ENCODE measurements around the gene ARID3B. TPM values are rescaled to one million over a fixed set of nuclear protein-coding genes. Genes with fewer than 3 reads are reported as not detected.
A peak's percentile ranks its signal among the peaks of the same experiment; 100 is the strongest.

The ARID3B gene
- total RNA-seq, 5 donors from 2014 or later (not counting 1 experiment from before 2014, with no cell fraction given): 36.2 to 48.7 (median 42.9) TPM

- Histone ChIP-seq H3K4me1 (ENCODE audit: control insufficient read depth in 1 of 2, extremely low read depth in 1 of 2, insufficient read depth in 2 of 2, low read length in 2 of 2) (peaks cover 2 to 75% of the 10 kb centered on the region in 2 experiments), H3K36me3 (ENCODE audit: control insufficient read depth in 2 of 2, extremely low read depth in 1 of 2, insufficient read depth in 1 of 2, low read length in 1 of 2) (peaks cover 24 to 97% of the 10 kb centered on the region in 2 donors), H3K9me3 (no peaks in the 10 kb centered on the region), H3K27ac (ENCODE audit: low read length) (no peak overlapping the region), H3K4me3 (ENCODE audit: control insufficient read depth in 1 of 2, extremely low read depth in 1 of 2, low read length in 1 of 2) (no peak overlapping the region), H3K27me3 (replicated peaks in 1 of 2; ENCODE audit: control insufficient read depth in 2 of 2, extremely low read depth in 1 of 2, insufficient read depth in 2 of 2, low read length in 1 of 2) (no peaks in the 10 kb centered on the region)
- no peak overlapping the region for H3K4me3 Mint-ChIP-seq
- no peak for ATAC-seq (replicated peaks in 1 of 4)
- H3K9me3 Mint-ChIP-seq: no peaks in the 10 kb centered on the region
- H3K27ac Mint-ChIP-seq: peak overlapping the region in 1 of 2 donors; percentile 58
- H3K27me3 Mint-ChIP-seq: no peaks in the 10 kb centered on the region
- WGBS (ENCODE audit: insufficient coverage): 88% methylated on average over 1 of the region's 3 CpGs
- DNase-seq: no peak
- CTCF ChIA-PET: interaction anchor here in 1 of 2 donors (1.9 kb wide), 1 partner anchor 9 kb away, joined by 16 read pairs; no protein-coding TSS in a partner anchor
- peaks cover 66% of the 10 kb centered on the region for H3K36me3 Mint-ChIP-seq
- POLR2A ChIA-PET: no interaction called here
- H3K4me1 Mint-ChIP-seq: peaks cover 32 to 62% (median 56%) of the 10 kb centered on the region in 3 donors
These were observed 81.7 kb downstream of the ARID3B start for GRCh38 chr15:74622758-74623157.

GRCh38 chr15:74624020-74624602 lies 83.1 kb downstream of the ARID3B start:
- H3K27ac ChIP-seq (ENCODE audit: low read length): no peak overlapping the region
- no peak overlapping the region for H3K4me3 Mint-ChIP-seq
- no peaks in the 10 kb centered on the region for H3K27me3 Mint-ChIP-seq
- ATAC-seq (replicated peaks in 1 of 4) (no peak), DNase-seq (no peak)
- peak overlapping the region in 1 of 2 donors; percentile 52 for H3K27ac Mint-ChIP-seq
- ChIA-PET CTCF (interaction anchor here (0.6 to 1.1 kb wide), 4 partner anchors 21 to 502 kb away, joined by 3 read pairs; no protein-coding TSS in a partner anchor), POLR2A (no interaction called here)
- peaks cover 24 to 100% of the 10 kb centered on the region in 2 donors for H3K36me3 ChIP-seq (ENCODE audit: control insufficient read depth in 2 of 2, extremely low read depth in 1 of 2, insufficient read depth in 1 of 2, low read length in 1 of 2)
- peaks cover 78% of the 10 kb centered on the region for H3K36me3 Mint-ChIP-seq
- WGBS (ENCODE audit: insufficient coverage): 87% methylated on average over 3 of the region's 7 CpGs
- H3K27me3 ChIP-seq (replicated peaks in 1 of 2; ENCODE audit: control insufficient read depth in 2 of 2, extremely low read depth in 1 of 2, insufficient read depth in 2 of 2, low read length in 1 of 2): no peaks in the 10 kb centered on the region
- no peaks in the 10 kb centered on the region for H3K9me3 ChIP-seq
- H3K9me3 Mint-ChIP-seq: no peaks in the 10 kb centered on the region
- H3K4me1 ChIP-seq (ENCODE audit: control insufficient read depth in 1 of 2, extremely low read depth in 1 of 2, insufficient read depth in 2 of 2, low read length in 2 of 2): peaks cover 0 to 71% of the 10 kb centered on the region in 2 experiments
- H3K4me3 ChIP-seq (ENCODE audit: control insufficient read depth in 1 of 2, extremely low read depth in 1 of 2, low read length in 1 of 2): no peak overlapping the region
- peaks cover 29 to 52% (median 45%) of the 10 kb centered on the region in 3 donors for H3K4me1 Mint-ChIP-seq

- H3K4me3 ChIP-seq (ENCODE audit: control insufficient read depth in 1 of 2, extremely low read depth in 1 of 2, low read length in 1 of 2): no peak overlapping the region
- CTCF ChIA-PET: interaction anchor here (0.8 to 1.2 kb wide), 2 partner anchors 9 kb away, joined by 3 to 4 read pairs; no protein-coding TSS in a partner anchor
- Mint-ChIP-seq H3K27me3 (no peaks in the 10 kb centered on the region), H3K9me3 (no peaks in the 10 kb centered on the region), H3K36me3 (peaks cover 73% of the 10 kb centered on the region), H3K4me1 (peaks cover 13 to 40% (median 29%) of the 10 kb centered on the region in 3 donors), H3K4me3 (no peak overlapping the region), H3K27ac (peak overlapping the region; percentile 86)
- DNase-seq: no peak
- WGBS (ENCODE audit: insufficient coverage): 96% methylated on average over 5 of the region's 6 CpGs
- peaks cover 21 to 95% of the 10 kb centered on the region in 2 donors for H3K36me3 ChIP-seq (ENCODE audit: control insufficient read depth in 2 of 2, extremely low read depth in 1 of 2, insufficient read depth in 1 of 2, low read length in 1 of 2)
- POLR2A ChIA-PET: no interaction called here
- peaks cover 0 to 55% of the 10 kb centered on the region in 2 experiments for H3K4me1 ChIP-seq (ENCODE audit: control insufficient read depth in 1 of 2, extremely low read depth in 1 of 2, insufficient read depth in 2 of 2, low read length in 2 of 2)
- H3K27me3 ChIP-seq (replicated peaks in 1 of 2; ENCODE audit: control insufficient read depth in 2 of 2, extremely low read depth in 1 of 2, insufficient read depth in 2 of 2, low read length in 1 of 2): no peaks in the 10 kb centered on the region
- H3K9me3 ChIP-seq: no peaks in the 10 kb centered on the region
- no peak overlapping the region for H3K27ac ChIP-seq (ENCODE audit: low read length)
- no peak for ATAC-seq (replicated peaks in 1 of 4)
These were observed 84.7 kb downstream of the ARID3B start for GRCh38 chr15:74625693-74626092.

GRCh38 chr15:74626336-74626735 lies 85.3 kb downstream of the ARID3B start:
- no peak overlapping the region for H3K4me3 ChIP-seq (ENCODE audit: control insufficient read depth in 1 of 2, extremely low read depth in 1 of 2, low read length in 1 of 2)
- H3K4me1 ChIP-seq (ENCODE audit: control insufficient read depth in 1 of 2, extremely low read depth in 1 of 2, insufficient read depth in 2 of 2, low read length in 2 of 2): peaks cover 0 to 52% of the 10 kb centered on the region in 2 experiments
- no peaks in the 10 kb centered on the region for H3K27me3 Mint-ChIP-seq
- peaks cover 7 to 34% (median 22%) of the 10 kb centered on the region in 3 donors for H3K4me1 Mint-ChIP-seq
- H3K27me3 ChIP-seq (replicated peaks in 1 of 2; ENCODE audit: control insufficient read depth in 2 of 2, extremely low read depth in 1 of 2, insufficient read depth in 2 of 2, low read length in 1 of 2): no peaks in the 10 kb centered on the region
- ChIA-PET CTCF (no interaction called here), POLR2A (no interaction called here)
- DNase-seq (no peak), ATAC-seq (replicated peaks in 1 of 4) (no peak)
- H3K4me3 Mint-ChIP-seq: no peak overlapping the region
- peak overlapping the region; percentile 86 for H3K27ac Mint-ChIP-seq
- H3K36me3 ChIP-seq (ENCODE audit: control insufficient read depth in 2 of 2, extremely low read depth in 1 of 2, insufficient read depth in 1 of 2, low read length in 1 of 2): peaks cover 19 to 95% of the 10 kb centered on the region in 2 donors
- H3K9me3 Mint-ChIP-seq: no peaks in the 10 kb centered on the region
- H3K9me3 ChIP-seq: no peaks in the 10 kb centered on the region
- WGBS (ENCODE audit: insufficient coverage): 95% methylated on average over 7 of the region's 7 CpGs
- no peak overlapping the region for H3K27ac ChIP-seq (ENCODE audit: low read length)
- peaks cover 68% of the 10 kb centered on the region for H3K36me3 Mint-ChIP-seq

GRCh38 chr15:74626752-74627692 lies 86.0 kb downstream of the ARID3B start:
- POLR2A ChIA-PET: interaction anchor here in 1 of 2 donors (0.5 kb wide), 1 partner anchor 171 kb away, joined by 5 read pairs; no protein-coding TSS in a partner anchor
- peak in 1 of 35 experiments; percentile 20 for DNase-seq
- peak overlapping the region; percentile 86 for H3K27ac Mint-ChIP-seq
- H3K9me3 Mint-ChIP-seq: no peaks in the 10 kb centered on the region
- H3K36me3 Mint-ChIP-seq: peaks cover 63% of the 10 kb centered on the region
- Histone ChIP-seq H3K27ac (ENCODE audit: low read length) (no peak overlapping the region), H3K9me3 (no peaks in the 10 kb centered on the region), H3K27me3 (replicated peaks in 1 of 2; ENCODE audit: control insufficient read depth in 2 of 2, extremely low read depth in 1 of 2, insufficient read depth in 2 of 2, low read length in 1 of 2) (no peaks in the 10 kb centered on the region), H3K36me3 (ENCODE audit: control insufficient read depth in 2 of 2, extremely low read depth in 1 of 2, insufficient read depth in 1 of 2, low read length in 1 of 2) (peaks cover 14 to 92% of the 10 kb centered on the region in 2 donors), H3K4me1 (ENCODE audit: control insufficient read depth in 1 of 2, extremely low read depth in 1 of 2, insufficient read depth in 2 of 2, low read length in 2 of 2) (peaks cover 0 to 48% of the 10 kb centered on the region in 2 experiments), H3K4me3 (ENCODE audit: control insufficient read depth in 1 of 2, extremely low read depth in 1 of 2, low read length in 1 of 2) (no peak overlapping the region)
- peak; percentile 51 to 77 (median 62) for ATAC-seq (replicated peaks in 1 of 4)
- H3K4me3 Mint-ChIP-seq: peak overlapping the region in 1 of 3 donors; percentile 4
- 83% methylated on average over 1 of the region's 10 CpGs for WGBS (ENCODE audit: insufficient coverage)
- H3K4me1 Mint-ChIP-seq: peaks cover 10 to 32% (median 23%) of the 10 kb centered on the region in 3 donors
- CTCF ChIA-PET: interaction anchor here in 1 of 2 donors (1.0 kb wide), 1 partner anchor 10 kb away, joined by 3 read pairs; no protein-coding TSS in a partner anchor
- H3K27me3 Mint-ChIP-seq: no peaks in the 10 kb centered on the region

- Histone ChIP-seq H3K4me3 (ENCODE audit: control insufficient read depth in 1 of 2, extremely low read depth in 1 of 2, low read length in 1 of 2) (no peak overlapping the region), H3K27me3 (replicated peaks in 1 of 2; ENCODE audit: control insufficient read depth in 2 of 2, extremely low read depth in 1 of 2, insufficient read depth in 2 of 2, low read length in 1 of 2) (no peaks in the 10 kb centered on the region), H3K4me1 (ENCODE audit: control insufficient read depth in 1 of 2, extremely low read depth in 1 of 2, insufficient read depth in 2 of 2, low read length in 2 of 2) (peaks cover 0 to 46% of the 10 kb centered on the region in 2 experiments), H3K9me3 (no peaks in the 10 kb centered on the region), H3K36me3 (ENCODE audit: control insufficient read depth in 2 of 2, extremely low read depth in 1 of 2, insufficient read depth in 1 of 2, low read length in 1 of 2) (peaks cover 8 to 92% of the 10 kb centered on the region in 2 donors), H3K27ac (ENCODE audit: low read length) (no peak overlapping the region)
- Mint-ChIP-seq H3K4me1 (peaks cover 13 to 32% (median 24%) of the 10 kb centered on the region in 3 donors), H3K9me3 (no peaks in the 10 kb centered on the region), H3K27me3 (no peaks in the 10 kb centered on the region), H3K27ac (peak overlapping the region; percentile 86), H3K4me3 (no peak overlapping the region), H3K36me3 (peaks cover 60% of the 10 kb centered on the region)
- ChIA-PET CTCF (interaction anchor here in 1 of 2 donors (1.0 kb wide), 1 partner anchor 11 kb away, joined by 3 read pairs; no protein-coding TSS in a partner anchor), POLR2A (interaction anchor here in 1 of 2 donors (0.5 kb wide), 1 partner anchor 171 kb away, joined by 5 read pairs; no protein-coding TSS in a partner anchor)
- DNase-seq (no peak), ATAC-seq (replicated peaks in 1 of 4) (no peak)
- 100% methylated on average over 4 of the region's 5 CpGs for WGBS (ENCODE audit: insufficient coverage)
These were observed 86.7 kb downstream of the ARID3B start for GRCh38 chr15:74627766-74628165.
